Measurements from ENCODE around the gene ARHGAP5.

Gene ARHGAP5

GRCh38 chr14:32076278-32077080 lies 625 bp upstream of the ARHGAP5 start:
- DNase-seq (ENCODE audit: low read depth), result peak; percentile 93

GRCh38 chr14:32078023-32078857 lies 1.1 kb downstream of the ARHGAP5 start:
- DNase-seq (ENCODE audit: low read depth), result peak; percentile 6

- no peak for DNase-seq (ENCODE audit: low read depth)
These were observed 1.7 kb downstream of the ARHGAP5 start for GRCh38 chr14:32078858-32079216.

GRCh38 chr14:32079264-32079663 lies 2.2 kb downstream of the ARHGAP5 start:
- DNase-seq (ENCODE audit: low read depth), result no peak

- DNase-seq (ENCODE audit: low read depth), result no peak
These were observed 3.0 kb downstream of the ARHGAP5 start for GRCh38 chr14:32080001-32080510.

GRCh38 chr14:32081901-32082300 lies 4.8 kb downstream of the ARHGAP5 start:
- DNase-seq (ENCODE audit: low read depth), result no peak

GRCh38 chr14:32083315-32083624 lies 6.2 kb downstream of the ARHGAP5 start:
- no peak for DNase-seq (ENCODE audit: low read depth)

- no peak for DNase-seq (ENCODE audit: low read depth)
These were observed 6.7 kb downstream of the ARHGAP5 start for GRCh38 chr14:32083789-32084188.

- no peak for DNase-seq (ENCODE audit: low read depth)
These were observed 8.2 kb downstream of the ARHGAP5 start for GRCh38 chr14:32085182-32085844.

- DNase-seq (ENCODE audit: low read depth), result no peak
These were observed 8.8 kb downstream of the ARHGAP5 start for GRCh38 chr14:32085845-32086383.

GRCh38 chr14:32087173-32087861 lies 10.2 kb downstream of the ARHGAP5 start:
- DNase-seq (ENCODE audit: low read depth), result peak; percentile 17

- no peak for DNase-seq (ENCODE audit: low read depth)
These were observed 10.8 kb downstream of the ARHGAP5 start for GRCh38 chr14:32087907-32088306.

- DNase-seq (ENCODE audit: low read depth), result no peak
These were observed 13.6 kb downstream of the ARHGAP5 start for GRCh38 chr14:32090686-32091085.

GRCh38 chr14:32099473-32099872 lies 22.4 kb downstream of the ARHGAP5 start:
- no peak for DNase-seq (ENCODE audit: low read depth)

GRCh38 chr14:32100175-32100574 lies 23.1 kb downstream of the ARHGAP5 start:
- DNase-seq (ENCODE audit: low read depth), result no peak

GRCh38 chr14:32102152-32102787 lies 25.2 kb downstream of the ARHGAP5 start:
- no peak for DNase-seq (ENCODE audit: low read depth)

GRCh38 chr14:32102968-32103367 lies 25.9 kb downstream of the ARHGAP5 start:
- no peak for DNase-seq (ENCODE audit: low read depth)

- no peak for DNase-seq (ENCODE audit: low read depth)
These were observed 27.2 kb downstream of the ARHGAP5 start for GRCh38 chr14:32104308-32104707.

GRCh38 chr14:32104803-32105202 lies 27.7 kb downstream of the ARHGAP5 start:
- no peak for DNase-seq (ENCODE audit: low read depth)

GRCh38 chr14:32109676-32110547 lies 32.8 kb downstream of the ARHGAP5 start:
- DNase-seq (ENCODE audit: low read depth), result peak; percentile 51
